Measurements from ENCODE around the gene COG3.

The COG3 gene

DNA sequence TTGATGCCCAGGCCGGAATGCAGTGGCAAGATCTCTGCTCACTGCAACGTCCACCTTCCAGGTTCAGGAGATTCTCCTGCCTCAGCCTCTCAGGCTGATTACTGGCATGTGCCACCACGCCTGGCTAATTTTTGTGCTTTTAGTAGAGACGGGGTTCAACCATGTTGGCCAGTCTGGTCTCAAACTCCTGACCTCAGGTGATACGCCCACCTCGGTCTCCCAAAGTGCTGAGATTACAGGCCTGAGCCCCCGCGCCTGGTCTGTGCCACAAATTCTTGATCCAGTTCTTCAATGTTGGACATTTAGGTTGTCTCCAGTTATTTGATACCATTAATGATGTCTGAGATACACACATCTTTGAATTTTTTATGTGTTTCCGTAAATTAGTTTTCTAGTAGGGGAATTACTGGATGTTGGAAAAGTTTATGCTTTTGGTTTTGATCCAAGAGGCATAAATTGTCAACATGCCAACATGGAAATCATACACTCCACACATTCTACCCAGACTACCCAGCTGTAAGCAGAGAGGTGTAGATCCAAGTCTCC is 525 bp upstream of the COG3 start:
- in situ Hi-C loops (cut with MboI; ENCODE audit: low pct_unique_long_range_greater_than_20kb, low sequenced_read_pairs, unreplicated experiment) = no loop called here
- TF ChIP-seq, protein P1, sequence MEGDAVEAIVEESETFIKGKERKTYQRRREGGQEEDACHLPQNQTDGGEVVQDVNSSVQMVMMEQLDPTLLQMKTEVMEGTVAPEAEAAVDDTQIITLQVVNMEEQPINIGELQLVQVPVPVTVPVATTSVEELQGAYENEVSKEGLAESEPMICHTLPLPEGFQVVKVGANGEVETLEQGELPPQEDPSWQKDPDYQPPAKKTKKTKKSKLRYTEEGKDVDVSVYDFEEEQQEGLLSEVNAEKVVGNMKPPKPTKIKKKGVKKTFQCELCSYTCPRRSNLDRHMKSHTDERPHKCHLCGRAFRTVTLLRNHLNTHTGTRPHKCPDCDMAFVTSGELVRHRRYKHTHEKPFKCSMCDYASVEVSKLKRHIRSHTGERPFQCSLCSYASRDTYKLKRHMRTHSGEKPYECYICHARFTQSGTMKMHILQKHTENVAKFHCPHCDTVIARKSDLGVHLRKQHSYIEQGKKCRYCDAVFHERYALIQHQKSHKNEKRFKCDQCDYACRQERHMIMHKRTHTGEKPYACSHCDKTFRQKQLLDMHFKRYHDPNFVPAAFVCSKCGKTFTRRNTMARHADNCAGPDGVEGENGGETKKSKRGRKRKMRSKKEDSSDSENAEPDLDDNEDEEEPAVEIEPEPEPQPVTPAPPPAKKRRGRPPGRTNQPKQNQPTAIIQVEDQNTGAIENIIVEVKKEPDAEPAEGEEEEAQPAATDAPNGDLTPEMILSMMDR (IDR thresholded peaks at IDR 0.05; ENCODE audit: extremely low read depth, insufficient read depth, missing control alignments) = no peak
- no peak for DNase-seq (ENCODE audit: low spot score)

DNA sequence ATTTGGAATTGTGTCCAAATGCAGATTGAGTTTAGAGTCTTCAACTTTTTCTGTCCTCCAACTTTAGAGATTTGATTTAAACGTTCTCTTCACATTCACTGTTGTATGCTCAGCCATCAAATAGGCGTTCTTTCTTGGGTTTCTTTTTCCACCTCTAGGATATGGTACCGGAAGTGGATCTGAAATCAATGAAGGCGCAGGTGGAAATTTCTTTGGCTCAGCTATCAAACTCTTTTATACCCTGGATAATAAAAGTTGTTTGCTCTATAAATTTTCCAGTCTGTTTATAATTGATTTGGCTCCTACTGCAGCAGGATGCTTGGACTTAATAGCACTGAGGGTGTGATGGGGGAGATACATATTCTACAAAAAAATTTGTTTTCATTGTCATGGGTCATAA is 1.6 kb downstream of the COG3 start:
- no peak for DNase-seq (ENCODE audit: low spot score)
- TF ChIP-seq, protein P1 (IDR thresholded peaks at IDR 0.05; ENCODE audit: extremely low read depth, insufficient read depth, missing control alignments) = no peak
- in situ Hi-C loops (cut with MboI; ENCODE audit: low pct_unique_long_range_greater_than_20kb, low sequenced_read_pairs, unreplicated experiment) = no loop called here

DNA sequence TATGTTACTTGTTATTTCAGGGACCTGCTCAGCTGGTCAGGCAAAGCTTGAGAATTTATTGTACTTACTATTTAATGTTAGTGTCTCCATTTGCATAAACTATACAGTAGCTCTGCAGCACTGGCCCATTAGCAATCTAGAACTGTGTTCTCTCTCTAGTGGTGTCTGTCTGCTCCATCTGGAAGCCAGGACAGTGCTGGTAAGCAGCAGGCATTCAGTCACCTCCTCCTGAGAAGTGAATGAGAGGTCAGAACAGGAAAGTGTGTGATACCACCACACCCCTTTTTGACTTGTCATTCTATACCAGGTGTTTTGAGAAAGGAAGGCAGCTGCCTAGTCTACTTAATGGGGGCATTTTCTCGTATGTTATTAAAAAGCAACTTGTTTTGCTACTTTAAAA is 3.9 kb downstream of the COG3 start:
- DNase-seq (ENCODE audit: low spot score) = no peak
- in situ Hi-C loops (cut with MboI; ENCODE audit: low pct_unique_long_range_greater_than_20kb, low sequenced_read_pairs, unreplicated experiment) = no loop called here
- TF ChIP-seq, protein P1 (IDR thresholded peaks at IDR 0.05; ENCODE audit: extremely low read depth, insufficient read depth, missing control alignments) = no peak

DNA sequence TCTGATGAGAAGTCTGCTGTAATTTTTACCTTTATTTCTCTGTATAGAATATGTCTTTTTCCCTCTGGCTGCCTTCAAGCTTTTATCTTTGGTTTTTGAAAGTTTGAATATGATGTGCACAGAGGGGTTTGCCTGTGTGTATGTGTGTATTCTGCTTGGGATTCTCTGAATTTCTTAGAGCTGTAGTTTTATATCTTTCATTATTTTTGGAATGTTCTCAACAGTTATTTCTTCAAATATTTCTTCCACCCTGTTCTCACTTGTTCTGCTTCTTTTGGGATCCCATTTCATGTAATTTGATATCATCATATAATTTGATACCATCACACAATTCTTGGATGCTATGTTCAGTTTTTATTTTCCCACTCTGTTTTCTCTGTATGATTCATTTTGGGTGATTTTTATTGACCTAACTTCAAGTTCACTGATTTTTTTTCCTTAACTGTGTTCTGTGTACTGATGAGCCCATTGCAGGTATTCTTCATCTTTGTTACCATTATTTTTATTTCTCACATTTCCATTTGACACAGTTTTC is 7.5 kb downstream of the COG3 start:
- in situ Hi-C loops (cut with MboI; ENCODE audit: low pct_unique_long_range_greater_than_20kb, low sequenced_read_pairs, unreplicated experiment) = no loop called here
- TF ChIP-seq, protein P1 (IDR thresholded peaks at IDR 0.05; ENCODE audit: extremely low read depth, insufficient read depth, missing control alignments) = no peak
- DNase-seq (ENCODE audit: low spot score) = no peak

DNA sequence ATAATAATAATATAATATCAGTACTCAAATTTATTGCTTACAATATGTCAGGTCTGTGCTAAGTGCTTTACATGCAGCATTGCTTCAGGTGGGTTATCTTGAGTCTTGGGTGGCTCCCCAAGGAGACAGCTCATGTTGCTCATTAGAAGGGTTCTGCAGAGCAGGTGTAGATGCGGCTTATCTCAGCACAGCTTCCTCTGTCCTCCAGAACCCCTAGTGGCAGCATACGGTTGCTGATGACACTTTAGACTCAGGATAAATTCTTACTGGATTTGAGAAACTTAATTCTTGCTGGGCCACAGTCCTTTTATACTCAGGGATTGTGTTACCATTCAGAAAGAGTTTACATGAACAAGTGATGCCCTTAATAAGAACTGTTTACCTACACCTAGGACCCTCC is 8.9 kb downstream of the COG3 start:
- DNase-seq (ENCODE audit: low spot score) = peak; percentile 27
- TF ChIP-seq, protein P1 (IDR thresholded peaks at IDR 0.05; ENCODE audit: extremely low read depth, insufficient read depth, missing control alignments) = peak; percentile 43
- in situ Hi-C loops (cut with MboI; ENCODE audit: low pct_unique_long_range_greater_than_20kb, low sequenced_read_pairs, unreplicated experiment) = no loop called here

DNA sequence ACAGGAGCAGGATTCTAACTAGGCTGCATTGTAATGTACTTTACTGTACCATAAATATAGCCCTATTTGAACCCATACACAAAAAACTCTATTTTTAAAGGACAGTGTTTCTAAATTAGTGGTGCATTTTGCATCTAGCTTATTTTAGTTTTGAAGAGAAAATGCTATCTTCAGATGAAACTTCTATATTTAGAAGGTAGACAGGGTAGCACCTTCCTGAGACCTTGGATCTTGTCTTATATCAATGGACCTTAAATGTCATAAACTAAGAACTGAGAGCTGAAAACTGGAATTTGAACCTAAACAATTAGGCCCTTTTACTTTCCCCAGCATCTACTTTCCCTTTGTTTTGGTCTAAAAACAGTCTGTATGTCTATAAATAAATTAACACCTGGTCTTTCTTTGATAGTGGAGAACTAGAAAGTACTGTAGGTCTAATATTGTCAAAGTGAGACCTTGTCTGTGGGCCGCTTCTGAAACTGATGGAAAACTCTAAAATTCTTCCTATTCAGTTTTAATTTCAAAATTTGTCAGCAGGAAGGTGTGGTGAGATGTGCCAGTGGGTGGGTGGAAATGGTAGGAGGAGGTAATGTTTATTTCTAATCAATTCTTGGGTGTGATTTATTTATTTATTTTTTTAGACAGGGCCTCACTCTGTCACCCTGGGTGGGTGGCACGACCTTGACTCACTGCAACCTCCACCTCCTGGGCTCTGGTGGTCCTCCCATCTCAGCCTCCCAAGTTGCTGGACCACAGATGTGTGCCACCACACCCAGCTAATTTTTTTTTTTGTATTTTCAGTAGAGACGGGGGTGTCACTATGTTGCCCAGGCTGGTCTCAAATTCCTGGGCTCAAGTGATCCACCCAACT is 10.1 kb downstream of the COG3 start:
- TF ChIP-seq, protein P1 (IDR thresholded peaks at IDR 0.05; ENCODE audit: extremely low read depth, insufficient read depth, missing control alignments) = no peak
- DNase-seq (ENCODE audit: low spot score) = no peak
- in situ Hi-C loops (cut with MboI; ENCODE audit: low pct_unique_long_range_greater_than_20kb, low sequenced_read_pairs, unreplicated experiment) = no loop called here

Data from GM13977 (cell line).